Muscle of leg (tissue), 11 donors: ENCODE measurements around the gene SLC8A1. TPM values are rescaled to one million over a fixed set of nuclear protein-coding genes. Genes with fewer than 3 reads are reported as not detected.

Source experiments
- DNase-seq: peaks from one replicate; pipeline ENCODE4 v3.0.0; 2013
- H3K27ac ChIP-seq: one replicate; pipeline ENCODE4 v1.5.1; 2013; ENCODE audit warnings: mild to moderate bottlenecking, low read length, control low read depth
- H3K27me3 ChIP-seq: one replicate; pipeline ENCODE4 v1.6.1; 2013; ENCODE audit warnings: low read length; ENCODE audit not compliant: control insufficient read depth, insufficient read depth
- H3K36me3 ChIP-seq: one replicate; pipeline ENCODE4 v1.6.1; 2013; ENCODE audit warnings: low read length; ENCODE audit not compliant: control insufficient read depth, insufficient read depth
- H3K4me1 ChIP-seq: one replicate; pipeline ENCODE4 v1.6.1; 2013; ENCODE audit warnings: low read length; ENCODE audit not compliant: control insufficient read depth, insufficient read depth
- H3K4me3 ChIP-seq: one replicate; pipeline ENCODE4 v1.5.1; 2013; ENCODE audit warnings: low read length, control low read depth
- H3K9me3 ChIP-seq: replicated peaks from 2 replicates; pipeline ENCODE4 v1.6.1; 2013; ENCODE audit warnings: low read depth, low read length; ENCODE audit not compliant: control insufficient read depth
- WGBS: methylation state at CpG from one replicate; pipeline ENCODE4 v1.1.5; 2013; ENCODE audit warnings: missing lambda C conversion rate; ENCODE audit not compliant: insufficient coverage; 5-methylcytosine and 5-hydroxymethylcytosine counted together
- polyA plus RNA-seq, 8 donors: library from polyadenylated mRNA; unstranded; fragments of 120-200 nt; gene quantifications; one replicate each; pipeline versions ENCODE4 v1.2.1 to v1.2.3, GENCODE V29; 2013; ENCODE audit warnings: inconsistent platforms in 1 of 8, low replicate concordance in 1 of 8; ENCODE audit not compliant: insufficient read length in 8 of 8, insufficient read depth in 1 of 8
- total RNA-seq: library from RNA; stranded (reverse); fragments of 120-200 nt; gene quantifications from one replicate; pipeline ENCODE4 v1.2.4, GENCODE V29; 2013

SLC8A1 gene
- total and polyA plus RNA-seq, 9 donors = 4.9 to 36.8 (median 8.9) TPM

DNA sequence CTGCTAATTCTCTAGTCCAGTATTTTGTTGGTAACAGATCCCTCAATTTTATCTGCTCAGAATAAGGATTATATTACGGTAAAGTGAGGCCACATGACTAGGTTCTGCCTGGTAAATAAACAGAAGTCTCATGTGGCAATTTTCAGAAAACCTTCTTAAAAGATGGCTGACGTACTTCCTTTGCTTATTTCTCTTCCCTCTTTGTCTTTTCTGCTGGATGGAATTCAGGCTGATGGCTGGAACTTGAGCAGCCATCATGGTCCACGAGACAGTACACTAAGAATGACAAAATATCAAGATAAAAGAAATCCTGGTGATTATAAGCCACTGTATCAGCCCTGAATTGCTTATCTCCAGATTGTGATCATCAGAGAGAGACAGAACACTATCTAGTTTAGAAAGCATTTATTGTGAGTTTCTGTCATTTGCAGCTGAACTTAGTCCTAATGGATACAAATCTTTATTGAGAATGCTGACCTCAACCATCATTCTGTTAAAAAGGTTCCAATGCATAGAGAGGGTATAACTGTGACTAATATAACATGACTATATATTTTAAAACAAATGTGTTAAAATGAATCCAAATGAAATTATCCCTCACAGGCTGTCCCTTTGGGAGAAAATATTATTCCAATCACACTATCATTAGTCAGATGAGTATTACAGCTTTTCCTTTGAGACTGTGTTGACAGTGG, 31.8 kb upstream of the SLC8A1 start:
- DNase-seq = no peak
- no peak overlapping the region for H3K27ac ChIP-seq
- 100% methylated on average over 1 of the region's 3 CpGs for WGBS
- H3K4me1 ChIP-seq = no peaks in the 10 kb centered on the region
- no peaks in the 10 kb centered on the region for H3K36me3 ChIP-seq
- no peaks in the 10 kb centered on the region for H3K9me3 ChIP-seq
- H3K4me3 ChIP-seq = no peak overlapping the region
- H3K27me3 ChIP-seq = no peaks in the 10 kb centered on the region

DNA sequence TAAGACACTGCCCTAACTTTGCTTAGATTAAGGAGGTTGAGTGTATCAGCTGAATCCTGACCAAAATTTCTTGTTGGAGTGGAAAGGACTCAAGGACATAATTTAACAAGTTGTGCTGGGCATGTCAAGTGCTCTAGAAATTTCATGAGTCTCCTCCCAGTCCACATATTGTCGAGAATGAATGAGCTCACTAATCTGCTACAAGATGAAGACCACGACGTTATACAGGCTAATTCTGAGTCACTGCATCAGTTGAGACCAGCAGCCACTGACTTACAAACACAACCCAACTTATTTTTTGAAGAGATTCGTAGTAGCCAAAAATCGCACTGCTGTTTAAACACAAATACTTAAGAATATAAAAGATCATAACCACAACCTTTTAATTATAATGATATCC, 28.7 kb upstream of the SLC8A1 start:
- no peaks in the 10 kb centered on the region for H3K27me3 ChIP-seq
- 100% methylated on average over 1 of the region's 5 CpGs for WGBS
- no peak overlapping the region for H3K27ac ChIP-seq
- DNase-seq = no peak
- no peak overlapping the region for H3K4me3 ChIP-seq
- no peaks in the 10 kb centered on the region for H3K9me3 ChIP-seq
- no peaks in the 10 kb centered on the region for H3K4me1 ChIP-seq
- H3K36me3 ChIP-seq = no peaks in the 10 kb centered on the region

DNA sequence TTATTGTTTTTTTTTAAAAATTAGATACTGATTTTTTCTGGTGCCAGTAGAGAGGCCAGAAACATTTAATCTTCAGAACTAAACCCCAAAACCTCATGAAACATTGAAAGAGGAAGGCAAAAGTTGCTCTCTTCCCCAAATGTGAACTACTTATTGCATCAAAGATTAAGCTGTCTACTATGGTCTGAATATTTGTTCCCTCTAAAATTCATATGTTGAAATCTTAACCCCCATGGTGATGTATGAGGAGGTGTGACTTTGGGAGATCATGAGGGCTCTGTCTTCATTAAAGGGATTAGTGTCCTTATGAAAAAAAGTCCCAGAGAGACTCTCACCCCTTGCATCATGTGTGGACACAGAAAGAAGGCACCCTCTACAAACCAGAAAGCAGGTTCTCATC, 28.2 kb upstream of the SLC8A1 start:
- Histone ChIP-seq H3K27ac (no peak overlapping the region), H3K9me3 (no peaks in the 10 kb centered on the region), H3K27me3 (no peaks in the 10 kb centered on the region), H3K4me1 (no peaks in the 10 kb centered on the region), H3K36me3 (no peaks in the 10 kb centered on the region), H3K4me3 (no peak overlapping the region)
- DNase-seq = no peak

DNA sequence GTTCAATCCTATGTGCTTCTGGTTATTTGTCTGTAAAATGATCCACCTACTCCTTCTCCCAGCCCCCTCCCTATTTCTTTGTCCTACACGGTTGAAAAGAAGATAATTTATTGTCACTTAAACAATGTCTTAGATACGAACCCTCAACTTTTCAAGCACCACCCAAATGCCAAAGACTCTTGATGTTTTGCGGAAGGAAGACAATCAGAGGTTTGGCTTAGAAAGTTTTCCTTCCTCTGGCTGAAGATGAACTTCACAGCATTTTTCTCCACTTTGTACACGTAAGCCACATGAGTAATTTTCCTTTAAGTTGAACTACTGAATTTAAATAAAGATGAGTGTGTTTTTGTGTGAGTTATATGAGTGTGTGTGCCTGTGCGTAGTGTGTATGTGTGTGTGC, 25.5 kb upstream of the SLC8A1 start:
- WGBS = no CpG with 5 or more reads among the region's 5 CpGs
- H3K27ac ChIP-seq = no peak overlapping the region

DNA sequence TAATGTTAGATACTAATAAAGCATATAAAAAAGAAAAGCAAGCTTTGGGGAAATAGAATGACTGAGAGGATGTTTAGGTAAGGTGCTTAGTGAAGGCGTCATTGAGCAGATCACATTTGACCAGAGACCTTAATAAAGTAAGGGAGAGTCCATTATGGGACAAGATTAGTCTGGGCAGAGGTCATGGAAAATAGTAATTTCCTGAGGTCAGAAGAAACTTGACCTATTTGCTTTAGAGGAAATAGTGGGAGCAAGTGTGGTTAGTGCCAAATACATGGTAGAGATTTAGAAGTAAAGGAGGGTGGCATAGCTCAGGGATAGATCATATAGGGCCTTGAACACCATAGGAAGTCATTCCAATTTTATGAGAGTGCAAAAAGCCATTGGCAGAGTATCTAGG, 24.5 kb upstream of the SLC8A1 start:
- DNase-seq = no peak
- no peak overlapping the region for H3K4me3 ChIP-seq
- no peaks in the 10 kb centered on the region for H3K4me1 ChIP-seq
- 79% methylated on average over 1 of the region's 1 CpG for WGBS
- H3K36me3 ChIP-seq = no peaks in the 10 kb centered on the region
- no peaks in the 10 kb centered on the region for H3K27me3 ChIP-seq
- H3K27ac ChIP-seq = no peak overlapping the region
- no peaks in the 10 kb centered on the region for H3K9me3 ChIP-seq

More for the DNA sequence above, 25.5 kb upstream of the SLC8A1 start:
- Histone ChIP-seq H3K4me1 (no peaks in the 10 kb centered on the region), H3K36me3 (no peaks in the 10 kb centered on the region), H3K27me3 (no peaks in the 10 kb centered on the region), H3K4me3 (no peak overlapping the region), H3K9me3 (no peaks in the 10 kb centered on the region)
- peak; percentile 52 for DNase-seq

DNA sequence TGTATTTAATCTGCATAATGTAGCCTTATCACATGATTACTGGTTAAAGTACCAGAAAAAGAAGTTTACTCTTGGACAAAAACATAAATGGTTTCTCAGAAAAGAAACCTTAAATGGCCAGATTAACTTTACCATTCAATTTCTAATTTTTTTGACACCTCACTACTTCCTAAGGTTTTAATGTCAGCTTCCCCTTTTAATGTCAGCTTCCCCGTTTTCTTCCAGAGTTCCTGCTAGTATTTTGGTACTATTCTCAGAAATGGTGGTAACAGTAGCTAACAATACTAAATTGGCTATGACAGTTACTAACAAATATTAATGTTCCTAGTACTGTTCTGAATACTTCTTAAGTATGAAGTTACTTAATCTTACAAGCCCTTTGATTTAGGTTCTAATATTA, 22.4 kb upstream of the SLC8A1 start:
- Histone ChIP-seq H3K27me3 (no peaks in the 10 kb centered on the region), H3K27ac (no peak overlapping the region), H3K9me3 (no peaks in the 10 kb centered on the region), H3K4me3 (no peak overlapping the region), H3K36me3 (no peaks in the 10 kb centered on the region), H3K4me1 (peaks cover 3% of the 10 kb centered on the region)
- DNase-seq = no peak
- WGBS = no CpG with 5 or more reads among the region's 1 CpG

DNA sequence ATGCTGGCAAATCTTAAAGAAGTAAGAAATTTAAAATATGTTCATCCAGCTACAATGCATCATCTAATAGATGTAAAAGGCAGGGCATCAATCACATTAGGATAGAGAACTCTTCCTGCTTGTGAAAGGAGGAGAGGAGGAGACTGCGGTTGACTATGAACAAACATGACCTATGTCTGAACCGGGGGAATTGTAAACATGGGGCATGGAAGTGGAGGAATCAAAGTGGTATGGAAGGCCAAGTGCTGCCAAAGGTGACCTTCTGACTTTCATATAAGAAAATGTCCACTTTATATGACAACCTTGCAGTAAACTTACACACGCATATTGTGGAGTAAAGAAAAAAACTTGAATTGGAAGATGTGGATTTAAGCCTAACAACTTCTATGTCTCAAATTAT, 20.0 kb upstream of the SLC8A1 start:
- Histone ChIP-seq H3K27me3 (no peaks in the 10 kb centered on the region), H3K4me1 (peaks cover 3% of the 10 kb centered on the region), H3K36me3 (no peaks in the 10 kb centered on the region), H3K9me3 (no peaks in the 10 kb centered on the region), H3K27ac (no peak overlapping the region), H3K4me3 (no peak overlapping the region)
- DNase-seq = no peak
- 67% methylated on average over 1 of the region's 3 CpGs for WGBS

DNA sequence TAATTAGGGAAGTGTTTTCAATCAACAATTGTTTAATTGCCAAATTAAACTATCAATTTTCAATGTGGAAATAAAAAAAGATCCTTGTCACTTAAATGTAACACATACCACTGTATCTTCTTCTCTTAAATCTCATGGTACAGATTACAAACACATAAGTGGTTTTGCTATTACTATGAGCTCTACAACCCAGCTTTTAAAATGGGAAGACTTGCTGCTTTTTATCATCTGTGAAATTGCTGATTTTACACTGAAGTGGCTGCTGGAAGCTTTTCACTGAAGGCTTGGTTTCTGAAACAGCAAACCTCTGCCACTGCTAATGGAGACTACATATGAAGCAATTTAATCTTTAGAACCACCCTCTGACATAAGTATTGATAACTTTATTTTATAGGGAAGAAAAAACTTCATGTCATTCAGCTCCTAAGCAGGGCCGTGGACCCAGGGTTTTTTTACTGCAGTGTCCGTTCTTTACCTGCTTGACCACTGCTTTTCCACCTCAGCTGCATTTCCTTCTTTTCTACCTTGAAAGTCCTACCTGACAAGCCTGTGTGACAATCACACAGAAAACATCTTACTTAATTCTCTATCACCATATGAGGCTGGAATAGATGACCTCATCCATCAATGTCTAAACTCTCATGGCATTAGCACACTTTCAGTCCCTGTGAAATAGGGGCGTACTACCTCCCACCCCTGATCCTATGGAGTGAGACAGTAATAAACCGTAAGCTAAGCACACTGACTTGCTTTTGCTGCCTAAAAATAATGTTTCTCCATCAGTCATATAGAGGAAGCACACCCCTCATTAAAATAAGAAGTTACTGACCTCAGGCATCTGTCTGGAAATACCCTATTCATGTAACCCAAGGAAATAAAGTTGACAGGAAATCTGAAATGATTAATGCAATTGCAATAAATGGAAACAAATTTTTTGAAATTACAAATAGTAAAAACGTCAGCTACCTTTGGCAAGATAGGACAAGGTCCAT, 19.2 kb upstream of the SLC8A1 start:
- H3K36me3 ChIP-seq = no peaks in the 10 kb centered on the region
- H3K27me3 ChIP-seq = no peaks in the 10 kb centered on the region
- H3K4me3 ChIP-seq = no peak overlapping the region
- no peaks in the 10 kb centered on the region for H3K9me3 ChIP-seq
- 57% methylated on average over 1 of the region's 5 CpGs for WGBS
- no peak for DNase-seq
- H3K4me1 ChIP-seq = peaks cover 3% of the 10 kb centered on the region
- no peak overlapping the region for H3K27ac ChIP-seq

DNA sequence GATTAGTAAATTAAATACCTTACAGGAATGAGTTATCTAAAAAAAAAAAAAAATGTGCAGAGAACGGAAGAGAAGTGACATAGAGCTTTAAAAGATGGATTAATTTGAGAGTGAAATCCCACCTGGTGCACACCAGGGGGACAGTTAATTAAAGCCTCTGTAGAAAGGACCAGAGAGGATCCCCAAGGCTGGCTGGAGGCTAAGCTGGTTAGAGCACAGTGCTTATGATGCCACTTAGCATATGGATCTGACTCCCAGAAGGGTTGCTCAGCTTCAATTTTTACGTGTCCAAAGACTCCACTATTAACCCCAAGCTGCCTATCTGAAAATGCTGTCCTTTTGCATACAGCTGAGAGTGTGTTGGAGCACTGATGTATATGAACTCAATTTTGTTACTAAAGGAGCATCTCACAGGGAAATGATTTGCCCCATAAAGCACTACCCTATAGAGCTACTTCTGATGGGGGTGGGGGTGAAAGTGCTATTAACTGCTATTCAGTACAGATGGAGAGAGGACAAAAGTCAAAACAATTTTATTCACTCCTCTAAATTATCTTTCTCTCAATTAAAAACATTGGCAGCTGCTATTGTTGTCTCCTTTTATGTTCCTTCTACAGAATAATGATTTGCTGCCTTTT, 15.2 kb upstream of the SLC8A1 start:
- Histone ChIP-seq H3K9me3 (no peaks in the 10 kb centered on the region), H3K36me3 (no peaks in the 10 kb centered on the region), H3K27me3 (peaks cover 2% of the 10 kb centered on the region), H3K4me3 (no peak overlapping the region), H3K27ac (no peak overlapping the region), H3K4me1 (peaks cover 3% of the 10 kb centered on the region)
- no peak for DNase-seq
- no CpG with 5 or more reads among the region's 2 CpGs for WGBS

DNA sequence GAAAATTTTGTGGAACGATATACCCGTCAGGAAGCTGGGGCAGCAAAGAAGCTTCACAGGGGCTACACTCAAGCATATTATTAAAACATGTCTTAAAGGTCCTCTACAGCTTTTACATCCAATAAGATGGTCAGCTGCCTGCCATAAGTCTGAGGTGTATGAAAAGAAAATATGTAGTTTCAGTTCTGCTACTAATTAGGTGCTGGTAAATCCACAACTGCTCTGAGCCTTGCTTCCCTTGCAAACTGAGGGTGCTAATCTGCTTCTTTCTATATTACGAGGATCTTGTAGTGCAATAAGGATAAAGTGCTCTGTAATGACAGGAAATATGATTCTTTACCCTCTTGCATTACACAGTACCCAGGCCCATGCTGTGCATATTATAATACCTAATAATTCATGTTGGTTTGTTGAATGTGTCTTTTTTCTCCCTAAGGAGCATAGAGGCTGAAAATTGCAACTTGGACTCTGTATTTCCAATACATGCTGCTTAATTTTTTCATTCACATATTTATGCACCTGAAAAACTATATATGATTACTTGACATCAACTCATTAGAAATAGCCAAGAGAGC, 14.5 kb upstream of the SLC8A1 start:
- Histone ChIP-seq H3K27me3 (peaks cover 2% of the 10 kb centered on the region), H3K27ac (no peak overlapping the region), H3K4me3 (no peak overlapping the region), H3K36me3 (no peaks in the 10 kb centered on the region), H3K4me1 (peaks cover 3% of the 10 kb centered on the region), H3K9me3 (no peaks in the 10 kb centered on the region)
- no peak for DNase-seq
- WGBS = no CpG with 5 or more reads among the region's 3 CpGs
